AG08396 (cell line): Measurements from ENCODE around the gene ARAP2.

Experiments
- DNase-seq: peaks from one replicate; pipeline ENCODE4 v3.0.0; 2012; ENCODE audit warnings: low spot score, mixed read lengths

Gene ARAP2

DNA sequence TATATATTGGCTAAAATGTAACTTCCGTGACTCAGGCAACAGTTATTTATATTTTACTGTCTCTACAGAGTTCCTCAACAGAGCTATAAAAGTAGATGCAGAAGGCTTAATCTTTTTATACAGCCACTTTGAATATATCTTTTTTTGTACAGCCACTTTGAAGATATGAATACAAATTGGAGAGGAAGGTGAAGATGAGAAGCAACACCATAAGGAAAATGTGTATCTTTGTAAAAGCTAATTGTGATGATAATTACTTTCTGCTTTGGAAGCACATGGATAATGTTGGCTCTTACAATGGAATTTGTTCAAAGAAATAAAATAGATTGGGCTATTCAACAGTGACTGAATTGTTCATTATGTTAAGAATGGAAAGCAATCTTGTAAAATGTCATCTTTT, 205.8 kb downstream of the ARAP2 start:
- no peak for DNase-seq

DNA sequence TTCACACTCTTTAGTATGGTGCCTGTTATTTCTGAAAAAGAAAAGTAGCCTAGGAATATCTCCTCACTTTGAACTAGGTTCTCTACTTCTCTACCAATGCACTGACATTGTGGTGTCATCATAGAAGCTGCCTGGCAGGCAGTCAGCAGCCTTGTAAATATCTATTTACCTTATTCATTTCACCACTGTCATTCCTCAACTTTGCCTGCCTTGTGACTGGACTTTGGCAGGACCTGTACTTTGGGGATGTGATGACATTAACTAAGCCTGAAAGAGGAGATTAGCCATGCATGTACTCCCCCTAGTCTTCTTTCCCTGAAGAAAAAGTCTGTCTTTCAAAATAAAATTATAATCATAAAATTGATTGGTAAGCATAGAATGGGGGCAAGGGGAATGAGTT, 207.2 kb downstream of the ARAP2 start:
- DNase-seq = no peak

DNA sequence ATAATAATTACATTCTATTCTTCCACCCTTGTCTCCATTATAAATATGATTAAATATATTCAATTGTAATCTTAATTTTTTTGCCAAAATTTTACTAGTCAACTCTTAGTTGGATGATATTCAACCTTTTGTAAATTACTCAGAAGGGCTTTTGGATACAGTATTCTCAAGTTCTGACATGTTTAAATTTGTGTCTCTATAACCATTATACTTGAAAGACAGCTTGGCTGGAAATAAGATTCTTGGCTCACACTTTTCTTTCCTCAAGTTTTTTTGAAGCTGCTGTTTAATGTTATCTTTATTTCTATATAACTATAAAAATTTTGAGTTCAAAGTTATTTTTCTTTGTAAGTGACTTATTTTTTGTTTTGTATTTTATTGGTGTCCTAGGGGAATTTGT, 214.4 kb downstream of the ARAP2 start:
- DNase-seq = no peak

DNA sequence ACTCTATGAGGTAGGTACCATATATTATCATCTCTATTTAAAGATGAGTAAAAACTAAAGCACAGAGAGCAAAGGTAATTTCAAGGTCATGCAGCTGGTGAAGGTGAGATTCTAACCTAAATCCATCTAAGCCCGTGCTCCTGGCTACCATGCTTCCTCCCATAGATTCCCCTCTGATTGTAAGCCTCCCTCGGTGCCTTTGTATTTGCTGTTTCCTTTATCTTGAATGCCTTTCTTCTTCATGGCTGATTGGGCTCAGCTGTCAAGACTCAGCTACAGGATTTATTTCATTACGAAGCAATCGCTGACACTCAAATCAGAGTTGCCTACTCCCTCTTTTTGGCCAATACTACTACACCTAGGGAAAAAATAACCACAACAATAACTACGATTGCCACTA, 217.1 kb downstream of the ARAP2 start:
- DNase-seq = no peak

DNA sequence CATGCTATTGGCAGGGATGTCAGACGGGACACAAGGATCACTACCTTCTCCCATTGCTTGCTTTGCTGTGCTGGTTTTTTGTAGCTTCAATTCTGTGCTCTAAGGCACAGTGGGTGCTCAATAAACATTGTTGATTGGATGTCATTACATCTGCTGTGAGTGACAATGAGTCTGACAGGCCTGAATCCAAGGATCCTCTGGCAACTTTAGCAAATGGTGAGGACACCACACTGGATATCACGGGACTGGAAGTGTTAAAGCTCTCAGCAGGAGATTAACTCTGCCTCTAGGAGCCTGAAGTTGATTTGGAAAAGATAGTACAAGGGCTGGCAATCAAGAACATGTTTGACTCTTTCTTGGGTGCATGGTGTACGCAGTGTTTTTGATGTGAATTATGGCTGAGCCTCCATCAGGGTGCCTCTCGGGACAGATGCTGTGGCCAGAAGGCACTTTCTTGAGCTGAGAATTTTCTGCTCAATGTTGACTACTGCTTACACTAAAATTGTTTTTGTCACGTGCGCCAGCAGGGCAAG, 217.9 kb downstream of the ARAP2 start:
- no peak for DNase-seq

DNA sequence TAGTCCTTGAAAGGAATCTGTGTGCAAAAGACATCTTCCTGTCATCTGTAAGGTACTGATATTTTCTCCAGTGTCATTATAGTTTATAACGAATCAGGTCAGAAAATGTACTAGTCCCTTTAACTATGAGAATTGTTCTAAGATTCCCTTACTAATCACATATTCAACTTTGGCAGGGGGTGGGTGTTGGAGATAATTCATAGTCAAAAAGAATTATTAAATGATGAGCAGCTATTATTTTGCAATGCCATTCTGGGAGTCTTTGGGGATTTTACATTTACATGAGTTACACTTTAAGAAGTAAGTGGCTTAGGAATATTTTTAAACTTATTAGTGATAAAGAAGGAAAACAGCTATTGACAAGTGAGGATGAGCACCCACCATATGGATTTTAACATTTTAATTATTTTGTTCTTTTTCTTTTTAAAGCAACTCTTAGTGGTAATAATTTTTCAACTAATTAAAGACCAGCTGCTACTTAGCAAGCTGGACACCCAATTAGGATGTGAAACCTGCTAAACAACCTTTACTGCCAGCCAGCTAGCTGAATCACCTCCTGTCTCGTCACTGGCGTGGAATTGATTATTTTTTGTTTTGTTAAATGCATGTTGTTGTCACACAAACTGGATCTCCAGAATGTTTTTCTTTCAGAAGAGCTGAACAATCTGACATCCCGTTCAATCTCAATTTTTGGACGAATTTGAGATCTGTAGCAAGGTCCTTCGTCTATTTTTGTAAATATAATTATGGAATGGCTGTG, 219.2 kb downstream of the ARAP2 start:
- no peak for DNase-seq

DNA sequence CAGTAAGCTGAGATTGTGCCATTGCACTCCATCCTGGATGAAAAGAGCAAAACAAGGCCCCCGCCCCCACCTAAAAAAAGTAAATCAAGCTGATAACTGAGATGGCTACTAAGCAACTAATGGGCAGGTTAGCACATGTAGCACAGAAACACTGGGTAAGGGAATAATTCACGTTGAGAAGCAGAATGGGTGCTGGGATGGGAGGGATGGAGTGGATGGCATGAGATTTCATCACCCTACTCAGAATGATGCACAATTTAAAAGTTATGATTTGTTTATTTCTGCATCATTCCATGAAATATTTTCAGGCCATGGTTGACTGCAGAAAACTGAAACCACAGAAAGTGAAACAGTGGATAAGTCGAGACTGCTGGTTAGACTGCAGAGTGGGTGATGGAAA, 224.0 kb downstream of the ARAP2 start:
- no peak for DNase-seq
